Lower lobe of right lung (tissue), 2 donors: Measurements from ENCODE around the gene GNG14. TPM values are rescaled to one million over a fixed set of nuclear protein-coding genes. Genes with fewer than 3 reads are reported as not detected.

ENCODE experiments used
- ATAC-seq, 2 donors: fragments of 200-7000 bp; cut with Tn5 transposase; one replicate each; pipeline ENCODE4 v1.9.1; 2020 to 2022; ENCODE audit warnings: mild to moderate bottlenecking in 2 of 2, moderate library complexity in 2 of 2
- DNase-seq: peaks from one replicate; pipeline ENCODE4 v3.0.0-alpha.2; 2020
- H3K27ac ChIP-seq: fragments of 200-600 bp; one replicate; pipeline ENCODE4 v1.8.0; 2022
- H3K27me3 ChIP-seq: fragments of 200-600 bp; one replicate; pipeline ENCODE4 v1.8.0; 2022; ENCODE audit warnings: low read depth
- H3K36me3 ChIP-seq: fragments of 200-600 bp; one replicate; pipeline ENCODE4 v1.8.0; 2022; ENCODE audit warnings: mild to moderate bottlenecking
- H3K4me1 ChIP-seq: fragments of 200-600 bp; one replicate; pipeline ENCODE4 v1.8.0; 2022
- H3K4me3 ChIP-seq: fragments of 200-600 bp; one replicate; pipeline ENCODE4 v1.8.0; 2022; ENCODE audit warnings: mild to moderate bottlenecking
- H3K9me3 ChIP-seq: fragments of 200-600 bp; one replicate; pipeline ENCODE4 v1.8.0; 2022
- intact Hi-C: fragments of 100-400 bp; cut with DNase I; formaldehyde crosslinking; loops from one replicate; pipeline ENCODE4 v1.11.0; 2022
- total RNA-seq: library from RNA; stranded (reverse); fragmentation: NEBNext Ultra II Directional; extraction: Animal tissue kit (Norgen Biotek cat#: 25700); gene quantifications from one replicate; pipeline ENCODE4 v1.2.1, GENCODE V29; 2021
- TF ChIP-seq, protein P1 (sequence below): fragments of 200-600 bp; IDR thresholded peaks from one replicate; pipeline ENCODE4 v1.8.0; 2022; ENCODE audit warnings: antibody characterized with exemption, mild to moderate bottlenecking
- donor health status: DM: no; HTN: yes; CAD: no; lungs with severe emphysema.

Gene GNG14
- total RNA-seq, 1 donor from 2014 or later: not detected

- no peaks in the 10 kb centered on the region for H3K9me3 ChIP-seq
- ATAC-seq: no peak
- no peak for DNase-seq
- no peak overlapping the region for H3K4me3 ChIP-seq
- intact Hi-C loops: no loop called here
- TF ChIP-seq, protein P1, sequence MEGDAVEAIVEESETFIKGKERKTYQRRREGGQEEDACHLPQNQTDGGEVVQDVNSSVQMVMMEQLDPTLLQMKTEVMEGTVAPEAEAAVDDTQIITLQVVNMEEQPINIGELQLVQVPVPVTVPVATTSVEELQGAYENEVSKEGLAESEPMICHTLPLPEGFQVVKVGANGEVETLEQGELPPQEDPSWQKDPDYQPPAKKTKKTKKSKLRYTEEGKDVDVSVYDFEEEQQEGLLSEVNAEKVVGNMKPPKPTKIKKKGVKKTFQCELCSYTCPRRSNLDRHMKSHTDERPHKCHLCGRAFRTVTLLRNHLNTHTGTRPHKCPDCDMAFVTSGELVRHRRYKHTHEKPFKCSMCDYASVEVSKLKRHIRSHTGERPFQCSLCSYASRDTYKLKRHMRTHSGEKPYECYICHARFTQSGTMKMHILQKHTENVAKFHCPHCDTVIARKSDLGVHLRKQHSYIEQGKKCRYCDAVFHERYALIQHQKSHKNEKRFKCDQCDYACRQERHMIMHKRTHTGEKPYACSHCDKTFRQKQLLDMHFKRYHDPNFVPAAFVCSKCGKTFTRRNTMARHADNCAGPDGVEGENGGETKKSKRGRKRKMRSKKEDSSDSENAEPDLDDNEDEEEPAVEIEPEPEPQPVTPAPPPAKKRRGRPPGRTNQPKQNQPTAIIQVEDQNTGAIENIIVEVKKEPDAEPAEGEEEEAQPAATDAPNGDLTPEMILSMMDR: no peak
- H3K4me1 ChIP-seq: peaks cover 39% of the 10 kb centered on the region
- no peaks in the 10 kb centered on the region for H3K27me3 ChIP-seq
- H3K27ac ChIP-seq: no peak overlapping the region
- peaks cover 62% of the 10 kb centered on the region for H3K36me3 ChIP-seq
Measured at GRCh38 chr19:12664406-12665280, 23.2 kb upstream of the GNG14 start.

DNA sequence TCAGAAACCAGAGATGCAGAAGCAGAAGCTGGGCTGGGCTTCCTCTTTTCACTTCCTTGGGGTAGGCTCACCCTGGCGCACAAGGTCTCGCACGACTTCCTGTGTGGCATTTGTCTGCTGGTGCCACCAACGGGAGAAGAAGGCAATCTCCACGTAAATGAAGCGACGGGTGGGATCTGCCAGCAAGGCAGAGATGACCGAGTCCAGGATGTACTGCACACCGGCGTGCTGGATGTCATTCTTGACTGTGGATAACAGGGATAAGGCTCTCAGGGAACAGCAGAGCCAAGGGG, 22.6 kb upstream of the GNG14 start:
- H3K36me3 ChIP-seq: peaks cover 57% of the 10 kb centered on the region
- peak overlapping the region; percentile 83 for H3K4me3 ChIP-seq
- H3K4me1 ChIP-seq: peaks cover 43% of the 10 kb centered on the region
- TF ChIP-seq, protein P1: no peak
- peak; percentile 87 for DNase-seq
- intact Hi-C loops: no loop called here
- no peaks in the 10 kb centered on the region for H3K9me3 ChIP-seq
- ATAC-seq: peak; percentile 30 to 65
- H3K27me3 ChIP-seq: no peaks in the 10 kb centered on the region
- H3K27ac ChIP-seq: peak overlapping the region; percentile 79

- intact Hi-C loops: no loop called here
- no peak for DNase-seq
Measured at GRCh38 chr19:12665671-12666264, 22.0 kb upstream of the GNG14 start.

DNA sequence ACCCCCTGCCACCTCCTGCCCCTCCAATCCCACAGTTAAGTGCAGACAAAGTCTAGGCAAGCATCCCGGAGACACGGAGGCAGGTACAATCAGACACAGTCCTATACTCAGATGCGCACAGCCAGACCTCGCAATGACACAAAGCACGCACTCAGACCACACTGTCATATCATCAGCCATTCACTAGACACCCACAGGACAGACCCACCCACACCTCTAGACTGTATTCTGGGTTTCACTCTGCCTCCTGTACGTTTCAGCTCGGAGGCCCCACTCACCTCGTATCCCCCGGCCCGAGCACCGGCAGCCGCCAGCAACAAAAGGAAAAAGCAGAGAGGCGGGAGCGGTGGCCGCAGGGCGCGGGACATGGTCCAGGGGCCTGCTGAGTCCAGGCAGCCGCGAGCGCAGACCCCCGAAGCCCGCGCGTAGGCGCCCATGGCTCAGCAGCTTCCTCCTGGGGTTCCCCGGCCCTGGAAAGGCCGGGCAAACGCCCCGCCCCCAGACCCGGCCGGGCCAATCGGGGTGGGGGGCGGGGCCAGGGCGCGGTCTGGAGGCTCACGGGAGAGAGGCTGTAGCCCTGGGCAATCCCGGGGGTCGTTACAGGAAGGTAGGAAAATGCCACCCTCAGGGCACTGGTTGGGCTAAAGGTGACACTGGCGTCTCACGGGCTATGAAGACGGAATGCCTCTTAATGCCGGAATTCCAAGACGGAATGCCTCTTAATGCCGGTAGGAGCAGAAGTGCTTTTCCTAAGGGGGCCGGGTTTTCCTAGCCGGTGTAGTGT, 21.3 kb upstream of the GNG14 start, which contains the start of the genes MAN2B1 and WDR83:
MAN2B1 (minus strand) TSS at position 478 of the 784 bp plus-strand sequence; CDS start at position 437, 41 bp downstream.
WDR83 (plus strand) TSS at position 543 of the 784 bp plus-strand sequence. CDS start 2,984 bp downstream, outside the sequence.
- Histone ChIP-seq H3K36me3 (peaks cover 44% of the 10 kb centered on the region), H3K27ac (peak within 1 kb of the TSS; percentile 79), H3K9me3 (no peaks in the 10 kb centered on the region), H3K27me3 (no peaks in the 10 kb centered on the region), H3K4me1 (peaks cover 50% of the 10 kb centered on the region), H3K4me3 (peak within 1 kb of the TSS; percentile 95)
- TF ChIP-seq, protein P1: no peak
- DNase-seq (peak; percentile 83), ATAC-seq (peak; percentile 88 to 89)
- intact Hi-C loops: no loop called here

More at GRCh38 chr19:12665671-12666264, 22.0 kb upstream of the GNG14 start:
- H3K36me3 ChIP-seq: peaks cover 51% of the 10 kb centered on the region
- H3K27me3 ChIP-seq: no peaks in the 10 kb centered on the region
- peak overlapping the region; percentile 79 for H3K27ac ChIP-seq
- H3K9me3 ChIP-seq: no peaks in the 10 kb centered on the region
- peak overlapping the region; percentile 83 for H3K4me3 ChIP-seq
- ATAC-seq: peak in 1 of 2 donors; percentile 5
- TF ChIP-seq, protein P1: no peak
- H3K4me1 ChIP-seq: peaks cover 49% of the 10 kb centered on the region

DNA sequence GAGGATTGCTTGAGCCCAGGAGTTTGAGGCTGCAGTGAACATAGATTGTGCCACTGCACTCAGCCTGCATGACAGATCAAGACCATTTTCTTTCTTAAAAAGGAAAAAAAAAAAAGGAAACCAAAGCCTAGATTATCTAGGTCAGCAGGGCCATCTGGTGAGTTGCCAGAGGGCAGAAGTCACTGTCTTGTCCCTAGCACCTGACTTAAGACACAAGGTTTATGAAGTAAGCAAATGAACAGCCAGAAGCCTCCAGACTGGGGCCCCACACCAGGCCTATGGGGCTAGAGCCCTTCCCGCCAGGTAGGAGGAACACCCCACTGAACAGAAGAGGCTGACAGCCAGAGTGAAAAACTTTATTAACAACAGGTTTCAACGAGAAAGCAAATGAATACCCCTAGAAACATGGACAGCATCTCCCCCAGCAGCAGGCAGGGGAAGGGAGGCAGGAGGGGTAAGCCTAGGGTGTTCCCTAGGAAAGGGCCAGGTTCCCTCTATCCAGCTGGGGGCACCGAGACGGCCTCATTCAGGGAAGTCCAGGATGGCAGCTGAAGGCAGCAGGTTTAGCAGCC, 20.0 kb upstream of the GNG14 start:
- H3K27ac ChIP-seq: no peak overlapping the region
- TF ChIP-seq, protein P1: no peak
- ATAC-seq (no peak), DNase-seq (no peak)
- H3K4me1 ChIP-seq: peaks cover 50% of the 10 kb centered on the region
- H3K27me3 ChIP-seq: no peaks in the 10 kb centered on the region
- peaks cover 38% of the 10 kb centered on the region for H3K36me3 ChIP-seq
- intact Hi-C loops: no loop called here
- no peaks in the 10 kb centered on the region for H3K9me3 ChIP-seq
- peak overlapping the region; percentile 95 for H3K4me3 ChIP-seq
